GM13977 (cell line): Measurements from ENCODE around the gene LDLRAD3.

ENCODE experiments used
- DNase-seq: peaks from one replicate; pipeline ENCODE4 v3.0.0; 2012; ENCODE audit warnings: low spot score
- CTCF ChIP-seq: IDR thresholded peaks from 2 replicates; pipeline ENCODE4 v1.5.1; 2012; ENCODE audit warnings: mild to moderate bottlenecking, control low read depth; ENCODE audit not compliant: insufficient read depth; ENCODE audit errors: extremely low read depth, missing control alignments
- in situ Hi-C: fragments of 300-500 bp; cut with MboI; formaldehyde crosslinking; loops from one replicate; pipeline ENCODE4 v1.12.0; 2022; ENCODE audit warnings: low sequenced_read_pairs, low pct_unique_long_range_greater_than_20kb, mixed read lengths, inconsistent platforms; ENCODE audit not compliant: unreplicated experiment

LDLRAD3 gene

GRCh38 chr11:35914816-35915215, 29.0 kb upstream of the LDLRAD3 start:
- DNase-seq, result no peak
- TF ChIP-seq CTCF, result no peak
- in situ Hi-C loops, result no loop called here

GRCh38 chr11:35916270-35916669, 27.6 kb upstream of the LDLRAD3 start:
- no peak for DNase-seq
- TF ChIP-seq CTCF, result no peak
- in situ Hi-C loops, result no loop called here

- peak; percentile 44 for DNase-seq
- no peak for TF ChIP-seq CTCF
- in situ Hi-C loops, result no loop called here
Measured at GRCh38 chr11:35917676-35918075, 26.2 kb upstream of the LDLRAD3 start.

GRCh38 chr11:35918716-35919115, 25.1 kb upstream of the LDLRAD3 start:
- DNase-seq, result no peak
- no peak for TF ChIP-seq CTCF
- in situ Hi-C loops, result no loop called here

GRCh38 chr11:35919244-35919643, 24.6 kb upstream of the LDLRAD3 start:
- no peak for TF ChIP-seq CTCF
- in situ Hi-C loops, result no loop called here
- DNase-seq, result no peak

- DNase-seq, result no peak
- in situ Hi-C loops, result no loop called here
- TF ChIP-seq CTCF, result no peak
Measured at GRCh38 chr11:35923452-35923851, 20.4 kb upstream of the LDLRAD3 start.

- in situ Hi-C loops, result no loop called here
- DNase-seq, result no peak
- TF ChIP-seq CTCF, result no peak
Measured at GRCh38 chr11:35924811-35925210, 19.1 kb upstream of the LDLRAD3 start.
